ENCODE measurements around the gene PACRG.

DNA sequence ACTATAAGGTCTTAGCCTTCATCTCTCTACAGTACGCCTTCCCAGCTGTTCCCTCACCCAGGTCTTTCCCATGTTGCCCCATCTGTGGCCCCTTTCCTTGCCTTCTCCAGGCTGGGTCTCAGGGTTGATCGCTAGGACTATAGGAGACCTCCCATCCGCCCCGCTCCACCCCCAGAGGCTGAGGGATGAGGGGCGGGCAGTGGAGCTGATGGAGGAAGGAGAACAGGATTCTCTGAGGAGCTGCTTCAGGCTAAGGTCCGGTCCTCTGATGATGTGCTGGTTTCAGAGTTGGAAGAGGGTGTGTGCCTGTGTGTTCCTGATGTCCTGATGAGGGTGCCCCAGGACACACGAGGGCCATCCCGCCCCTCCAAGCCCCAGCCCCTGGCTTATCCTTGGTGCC lies 531.9 kb downstream of the PACRG start:
- no peak for TF ChIP-seq POLR2A (IDR thresholded peaks at IDR 0.05; ENCODE audit: low read length)
- TF ChIP-seq GATA1 (IDR thresholded peaks at IDR 0.05; ENCODE audit: low read depth, low read length): no peak
